Right cardiac atrium (tissue), 5 donors: Measurements from ENCODE around the gene RPTOR. TPM values are rescaled to one million over a fixed set of nuclear protein-coding genes. Genes with fewer than 3 reads are reported as not detected.

Experiments
- ATAC-seq, 2 donors: fragments of 200-7000 bp; cut with Tn5 transposase; one replicate each; pipeline versions ENCODE4 v1.8.0 to v1.9.1; 2020; ENCODE audit warnings: moderate library complexity in 2 of 2, mild to moderate bottlenecking in 1 of 2
- DNase-seq, 3 donors: peaks; one replicate each; pipeline ENCODE4 v3.0.0-alpha.2; 2020
- H3K27ac ChIP-seq: one replicate; pipeline ENCODE4 v1.5.1; 2013; ENCODE audit warnings: mild to moderate bottlenecking, low read length, control low read depth, moderate library complexity
- H3K27me3 ChIP-seq: one replicate; pipeline ENCODE4 v1.6.1; 2013; ENCODE audit not compliant: control insufficient read depth, insufficient read depth
- H3K4me1 ChIP-seq: one replicate; pipeline ENCODE4 v1.6.1; 2013; ENCODE audit warnings: low read length; ENCODE audit not compliant: control insufficient read depth, insufficient read depth
- H3K4me3 ChIP-seq: one replicate; pipeline ENCODE4 v1.5.1; 2013; ENCODE audit warnings: low read length, control low read depth
- H3K9me3 ChIP-seq: one replicate; pipeline ENCODE4 v1.6.1; 2013; ENCODE audit warnings: low read length; ENCODE audit not compliant: control insufficient read depth
- WGBS: extraction: QIAGEN DNeasy Blood & Tissue Kit; methylation state at CpG from one replicate; pipeline ENCODE4 v1.1.7; 2013; 5-methylcytosine and 5-hydroxymethylcytosine counted together
- intact Hi-C, 4 donors: fragments of 100-400 bp; cut with DNase I; formaldehyde crosslinking; loops; one replicate each; pipeline versions ENCODE4 v1.11.0 to v1.14.0; 2022 to 2023
- polyA plus RNA-seq: library from polyadenylated mRNA; stranded (reverse); fragments of 200-250 nt; gene quantifications from one replicate; pipeline ENCODE4 v1.2.3, GENCODE V29; 2013
- total RNA-seq, 4 donors: library from RNA; stranded (reverse); fragmentation: NEBNext Ultra II Directional; extraction: Animal tissue kit (Norgen Biotek cat#: 25700); gene quantifications; one replicate each; pipeline ENCODE4 v1.2.1, GENCODE V29; 2021
- donor health status: healthy with polysubstance abuse.
- donor health status: DM: no; HTN: yes; CAD: no.
- donor health status: DM: no; HTN: no; CAD: no.
- donor health status: DM: no; HTN: yes; CAD: no; lungs with severe emphysema.
- donor health status: DM: yes; HTN: yes; CAD: no.

The RPTOR gene
- total and polyA plus RNA-seq, 5 donors, result 15.2 to 27.0 (median 25.3) TPM

DNA sequence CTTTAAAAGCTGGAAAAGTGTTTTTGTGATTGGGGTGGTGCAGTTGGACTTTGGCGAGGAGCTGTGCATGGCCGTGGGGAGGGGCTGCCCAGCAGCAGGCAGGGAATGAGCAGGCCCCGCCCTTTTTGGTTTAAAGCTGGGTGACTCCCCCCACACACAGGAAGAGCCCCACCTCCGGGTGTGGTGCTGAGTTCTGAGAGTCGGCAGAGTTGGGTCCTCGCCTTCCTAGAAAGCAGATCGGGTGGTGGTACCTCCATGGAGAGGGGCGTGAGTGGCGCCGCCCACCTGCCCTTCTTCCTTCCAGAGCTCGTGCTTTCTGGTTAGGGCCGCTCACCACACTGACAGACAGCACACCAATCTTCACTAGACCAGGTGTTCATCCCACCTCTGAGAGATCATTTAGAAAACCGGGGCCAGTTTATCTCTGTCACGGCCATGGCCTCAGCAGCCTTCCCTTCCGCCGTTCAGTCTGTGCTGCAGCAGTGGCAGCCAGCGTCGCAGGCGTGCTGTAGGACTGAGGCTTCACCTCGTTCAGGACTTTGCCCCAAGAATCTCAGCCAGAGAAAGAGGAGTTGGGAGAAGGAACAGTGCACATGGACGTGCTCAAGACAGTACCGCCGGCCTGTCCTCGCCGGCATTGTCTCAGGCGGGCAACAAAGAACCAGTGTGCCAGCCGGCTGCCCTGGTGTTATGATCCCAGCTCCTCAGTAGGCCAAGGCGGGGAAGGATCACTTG lies 303.0 kb downstream of the RPTOR start:
- WGBS, result 86% methylated on average over 28 of the region's 28 CpGs
- intact Hi-C loops, result no loop called here
- Histone ChIP-seq H3K4me3 (no peak overlapping the region), H3K27me3 (no peaks in the 10 kb centered on the region), H3K9me3 (no peaks in the 10 kb centered on the region), H3K27ac (no peak overlapping the region), H3K4me1 (no peaks in the 10 kb centered on the region)
- peak; percentile 18 to 83 for ATAC-seq
- DNase-seq, result peak in 1 of 3 donors; percentile 37

DNA sequence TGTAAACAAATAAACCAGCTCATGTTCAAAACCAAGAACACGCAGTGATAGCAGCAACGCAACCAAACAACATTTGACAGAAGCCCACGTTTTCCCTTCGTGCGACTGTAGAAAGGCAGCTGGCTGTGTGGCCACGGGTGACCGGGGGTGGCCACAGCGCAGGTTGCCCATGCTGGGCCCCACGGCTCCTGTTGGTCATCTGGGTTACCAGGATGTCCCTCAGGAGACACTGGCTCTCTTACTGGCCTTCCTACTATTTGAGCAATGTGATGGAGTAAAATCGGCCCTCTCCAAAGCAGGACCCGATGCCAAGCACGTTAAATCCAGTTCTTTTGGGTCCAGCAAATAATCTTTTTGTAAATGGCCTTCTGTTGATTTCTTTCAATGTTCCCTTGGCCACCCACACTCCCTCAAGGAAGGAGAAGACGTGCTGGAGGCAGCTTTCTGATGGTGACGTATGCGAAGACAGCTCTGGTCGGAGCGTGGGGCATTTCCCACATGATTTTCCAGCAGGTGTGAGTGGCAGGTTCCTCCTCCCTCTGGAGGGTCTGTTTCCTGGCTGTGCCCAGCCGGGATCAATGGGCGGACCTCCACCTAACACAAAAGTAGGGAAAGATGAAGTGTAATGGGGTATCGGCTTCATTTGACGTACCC lies 303.9 kb downstream of the RPTOR start:
- Histone ChIP-seq H3K27me3 (no peaks in the 10 kb centered on the region), H3K27ac (no peak overlapping the region), H3K9me3 (no peaks in the 10 kb centered on the region), H3K4me3 (no peak overlapping the region), H3K4me1 (no peaks in the 10 kb centered on the region)
- ATAC-seq, result no peak
- 96% methylated on average over 21 of the region's 21 CpGs for WGBS
- intact Hi-C loops, result no loop called here
- DNase-seq, result peak in 2 of 3 donors; percentile 12 to 18

DNA sequence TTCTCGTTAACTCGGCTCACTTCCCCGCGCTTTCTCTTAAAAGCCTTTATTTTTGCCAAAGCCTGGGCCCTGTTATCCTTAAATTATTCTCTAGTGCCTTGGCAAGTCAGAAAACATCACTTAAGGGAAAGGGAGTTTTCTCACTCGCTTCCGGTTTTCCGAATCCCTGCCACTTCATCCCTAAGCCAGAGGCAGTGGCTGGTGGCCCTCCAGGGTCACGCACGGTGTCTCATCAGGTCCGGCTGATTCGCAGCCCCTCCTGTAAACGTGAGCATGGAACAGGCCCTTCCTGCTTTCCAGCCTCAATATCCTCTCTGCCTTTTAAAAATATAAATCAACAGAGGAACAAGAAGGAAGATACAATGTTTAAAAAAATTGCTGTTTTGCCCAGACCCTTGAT lies 304.5 kb downstream of the RPTOR start:
- peak in 1 of 3 donors; percentile 6 for DNase-seq
- no peaks in the 10 kb centered on the region for H3K27me3 ChIP-seq
- intact Hi-C loops, result no loop called here
- 94% methylated on average over 12 of the region's 12 CpGs for WGBS
- H3K4me3 ChIP-seq, result no peak overlapping the region
- no peak overlapping the region for H3K27ac ChIP-seq
- no peaks in the 10 kb centered on the region for H3K4me1 ChIP-seq
- H3K9me3 ChIP-seq, result no peaks in the 10 kb centered on the region
- no peak for ATAC-seq

DNA sequence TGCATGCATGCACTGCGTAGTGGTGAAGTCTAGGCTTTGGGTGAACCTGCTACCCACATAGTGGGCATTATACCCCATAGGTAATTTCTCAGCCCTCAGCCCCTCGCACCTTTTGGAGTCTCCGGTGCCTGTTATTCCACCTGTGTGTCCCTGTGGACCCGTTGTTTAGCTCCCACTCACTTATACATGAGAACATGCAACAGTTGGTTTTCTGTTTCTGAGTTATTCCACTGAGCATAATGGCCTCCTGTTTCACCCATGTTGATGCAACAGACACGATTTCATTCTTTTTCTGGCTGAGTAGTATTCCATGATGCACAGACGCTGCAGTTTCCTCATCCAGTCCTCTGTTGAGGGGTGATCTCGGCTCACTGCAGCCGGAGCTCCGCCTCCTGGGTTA lies 305.5 kb downstream of the RPTOR start:
- ATAC-seq, result no peak
- no peak for DNase-seq
- intact Hi-C loops, result no loop called here
- H3K27ac ChIP-seq, result no peak overlapping the region
- H3K9me3 ChIP-seq, result no peaks in the 10 kb centered on the region
- no peak overlapping the region for H3K4me3 ChIP-seq
- H3K27me3 ChIP-seq, result no peaks in the 10 kb centered on the region
- 91% methylated on average over 9 of the region's 9 CpGs for WGBS
- H3K4me1 ChIP-seq, result no peaks in the 10 kb centered on the region

DNA sequence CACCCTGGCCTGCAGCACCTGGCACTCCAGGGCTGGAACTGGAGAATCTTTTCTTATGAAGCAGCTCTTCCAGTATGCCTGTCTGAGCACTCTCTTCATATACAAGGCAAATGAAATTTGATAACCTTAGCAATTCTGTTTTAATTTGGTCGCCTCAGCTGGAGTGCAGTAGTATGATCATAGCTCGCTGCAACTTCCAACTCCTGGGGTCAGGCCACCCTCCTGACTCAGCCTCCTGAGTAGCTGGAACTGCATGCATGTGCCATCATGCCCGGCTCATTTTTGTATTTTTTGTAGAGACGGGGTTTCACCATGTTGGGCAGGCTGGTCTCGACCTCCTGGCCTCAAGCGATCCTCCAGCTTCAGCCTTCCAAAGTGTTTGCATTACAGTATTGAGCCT lies 306.2 kb downstream of the RPTOR start:
- Histone ChIP-seq H3K4me1 (no peaks in the 10 kb centered on the region), H3K4me3 (no peak overlapping the region), H3K27ac (no peak overlapping the region), H3K9me3 (no peaks in the 10 kb centered on the region), H3K27me3 (no peaks in the 10 kb centered on the region)
- intact Hi-C loops, result no loop called here
- ATAC-seq (no peak), DNase-seq (no peak)
- WGBS, result 81% methylated on average over 6 of the region's 6 CpGs

DNA sequence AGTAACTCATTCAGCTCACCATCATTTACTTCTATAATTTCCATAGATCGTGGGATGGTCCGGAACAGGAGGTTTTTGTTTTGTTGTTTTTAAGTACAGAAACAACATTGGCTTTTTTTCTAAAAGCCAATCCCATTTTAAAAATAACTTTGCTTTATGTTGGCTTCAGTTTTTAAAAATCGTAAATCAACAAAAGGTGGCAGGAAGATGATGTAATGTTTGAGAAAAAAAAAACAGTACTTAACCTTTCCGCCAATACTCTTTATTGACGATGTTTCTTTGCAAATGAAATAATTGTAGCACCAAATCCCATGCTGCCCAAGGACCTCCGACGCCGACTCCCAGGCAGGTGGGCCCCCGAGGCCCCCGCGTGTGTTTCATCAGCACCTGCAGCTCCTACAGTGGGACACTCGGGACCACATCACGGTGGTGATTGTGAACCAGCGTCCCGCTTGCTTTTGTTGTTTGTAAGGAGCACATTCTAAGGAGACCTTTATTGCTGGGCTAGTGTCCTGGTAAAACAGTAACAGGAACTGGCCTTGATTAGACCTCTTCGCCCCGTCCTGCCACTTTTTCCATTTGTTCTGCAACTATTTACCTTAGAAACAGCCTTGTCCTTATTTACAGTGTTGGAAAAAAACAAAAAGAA lies 306.8 kb downstream of the RPTOR start:
- intact Hi-C loops, result no loop called here
- H3K27ac ChIP-seq, result no peak overlapping the region
- no peaks in the 10 kb centered on the region for H3K9me3 ChIP-seq
- no peak for ATAC-seq
- peak in 1 of 3 donors; percentile 10 for DNase-seq
- no peaks in the 10 kb centered on the region for H3K27me3 ChIP-seq
- 79% methylated on average over 17 of the region's 17 CpGs for WGBS
- H3K4me3 ChIP-seq, result no peak overlapping the region
- H3K4me1 ChIP-seq, result no peaks in the 10 kb centered on the region

DNA sequence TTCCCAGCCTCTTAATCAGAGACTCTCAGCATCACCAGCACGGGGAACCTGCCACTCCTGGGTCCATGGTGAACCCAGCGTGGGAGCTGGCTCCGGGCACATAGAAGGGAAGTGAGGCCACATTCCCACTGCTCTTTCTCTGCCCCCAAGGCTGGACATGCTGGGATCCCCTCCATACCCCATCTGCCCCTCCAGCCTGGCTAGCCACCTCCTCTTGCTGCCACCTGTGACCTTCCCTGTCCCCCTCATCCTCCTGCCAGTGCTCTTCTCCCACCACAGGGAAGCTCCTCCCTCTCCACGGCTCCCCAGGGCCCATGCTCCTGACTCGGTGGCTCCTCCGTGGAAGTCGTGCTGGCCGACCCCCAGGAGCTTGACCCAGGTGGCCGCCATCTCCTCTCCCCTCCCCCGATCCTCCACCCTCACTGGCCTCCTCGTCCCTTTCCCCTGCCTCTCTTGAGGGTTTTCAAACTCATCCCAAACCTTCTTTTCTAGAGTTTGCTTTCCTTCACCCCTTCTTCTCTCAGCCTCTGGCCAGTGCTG lies 307.9 kb downstream of the RPTOR start:
- Histone ChIP-seq H3K27ac (no peak overlapping the region), H3K9me3 (no peaks in the 10 kb centered on the region), H3K27me3 (no peaks in the 10 kb centered on the region), H3K4me3 (no peak overlapping the region), H3K4me1 (no peaks in the 10 kb centered on the region)
- 90% methylated on average over 11 of the region's 11 CpGs for WGBS
- ATAC-seq, result no peak
- intact Hi-C loops, result no loop called here
- peak in 1 of 3 donors; percentile 37 for DNase-seq

DNA sequence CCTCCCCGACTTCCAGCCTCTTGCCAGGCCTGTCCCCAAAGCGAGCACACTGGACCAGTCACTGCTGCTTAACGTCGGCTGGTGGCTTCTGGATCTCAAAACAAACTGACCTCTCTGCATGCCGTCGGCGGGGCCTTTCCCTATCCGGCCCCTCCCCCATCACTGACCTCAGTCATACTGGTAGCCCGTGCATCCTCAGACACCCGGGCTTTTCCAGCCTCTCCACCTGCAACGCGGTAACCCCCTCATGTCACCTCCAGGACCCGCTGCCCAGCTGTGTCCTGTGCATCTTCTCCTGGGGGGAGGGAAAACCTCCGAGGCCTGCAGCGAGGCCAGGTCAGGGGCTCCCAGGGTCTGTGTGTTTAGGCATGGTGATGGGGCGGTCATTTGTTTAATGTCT lies 308.4 kb downstream of the RPTOR start:
- H3K9me3 ChIP-seq, result no peaks in the 10 kb centered on the region
- intact Hi-C loops, result no loop called here
- 76% methylated on average over 16 of the region's 16 CpGs for WGBS
- H3K27ac ChIP-seq, result no peak overlapping the region
- peak in 1 of 3 donors; percentile 21 for DNase-seq
- H3K4me3 ChIP-seq, result no peak overlapping the region
- no peak for ATAC-seq
- no peaks in the 10 kb centered on the region for H3K4me1 ChIP-seq
- no peaks in the 10 kb centered on the region for H3K27me3 ChIP-seq

DNA sequence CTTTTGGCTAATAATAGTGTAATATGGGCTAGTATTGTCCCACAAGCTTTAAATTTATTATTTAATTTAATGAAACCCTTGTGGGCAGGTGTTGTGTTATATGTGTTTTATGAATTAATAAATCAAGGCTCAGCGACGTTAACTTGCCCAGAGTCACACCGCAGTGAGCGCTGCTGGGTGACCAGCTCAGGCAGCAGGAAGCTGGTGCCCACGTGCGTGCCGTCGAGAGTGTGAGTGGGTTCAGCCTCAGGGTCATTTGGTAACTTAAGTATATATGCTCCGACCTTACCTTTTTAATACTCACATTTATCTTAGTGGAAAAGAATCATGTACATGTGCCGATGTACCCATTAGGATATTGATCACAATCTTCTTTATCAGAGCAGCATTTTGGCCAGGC lies 309.6 kb downstream of the RPTOR start:
- Histone ChIP-seq H3K27me3 (no peaks in the 10 kb centered on the region), H3K4me3 (no peak overlapping the region), H3K4me1 (no peaks in the 10 kb centered on the region), H3K27ac (no peak overlapping the region), H3K9me3 (no peaks in the 10 kb centered on the region)
- ATAC-seq (no peak), DNase-seq (no peak)
- WGBS, result 97% methylated on average over 10 of the region's 10 CpGs
- intact Hi-C loops, result no loop called here

DNA sequence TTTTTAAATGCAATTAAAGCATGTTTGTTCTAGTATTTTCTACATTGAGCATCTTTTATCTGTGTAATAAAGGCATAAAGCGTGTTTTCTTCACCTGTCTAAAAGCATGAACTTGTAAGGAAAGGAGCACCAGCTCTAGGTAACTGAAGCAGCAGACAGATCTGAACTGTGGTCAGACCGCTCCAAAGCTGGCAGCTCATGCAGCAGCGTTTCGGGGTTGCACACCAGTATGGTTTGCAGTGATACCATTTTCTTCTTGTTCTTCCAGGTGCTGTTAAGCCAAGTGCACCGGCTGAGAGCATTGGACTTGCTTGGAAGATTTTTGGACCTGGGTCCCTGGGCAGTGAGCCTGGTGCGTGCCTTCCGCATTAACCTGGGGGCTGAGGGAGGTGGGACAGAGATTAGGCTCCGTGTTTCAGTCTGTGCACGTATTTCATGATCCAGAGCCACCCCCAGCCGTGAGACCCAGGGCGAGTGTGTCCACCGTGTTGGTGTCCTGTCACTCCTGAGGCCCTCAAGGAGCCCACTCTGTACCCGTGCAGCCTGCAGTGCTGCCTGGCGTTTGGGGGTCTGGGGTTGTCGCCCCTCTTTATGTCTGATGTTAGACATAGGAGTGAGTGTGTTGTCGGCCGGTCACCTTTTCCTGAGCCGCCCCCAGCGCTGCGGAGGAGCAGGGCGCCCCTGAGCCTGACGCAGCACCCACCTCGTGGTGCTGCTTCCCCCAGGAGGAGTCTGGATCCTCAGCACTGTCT lies 310.7 kb downstream of the RPTOR start:
- Histone ChIP-seq H3K27me3 (no peaks in the 10 kb centered on the region), H3K9me3 (no peaks in the 10 kb centered on the region), H3K4me3 (no peak overlapping the region), H3K27ac (no peak overlapping the region), H3K4me1 (no peaks in the 10 kb centered on the region)
- ATAC-seq (no peak), DNase-seq (peak in 2 of 3 donors; percentile 22 to 32)
- intact Hi-C loops, result no loop called here
- WGBS, result 92% methylated on average over 23 of the region's 23 CpGs
